Midbrain (tissue), 1 donor: ENCODE data around the gene TMEM273.

Experiments
- DNase-seq: peaks from one replicate; lab custom pipeline; 2025; lab: John Stamatoyannopoulos, UW

TMEM273 gene

GRCh38 chr10:49115796-49116508, 72.2 kb downstream of the TMEM273 start:
- DNase-seq: no peak

- DNase-seq: peak; percentile 63
Observed at GRCh38 chr10:49115015-49115795, 73.0 kb downstream of the TMEM273 start, which contains the start of gene VSTM4. Gene VSTM4, minus strand, starts transcription at chr10:49115522. Its CDS starts 37 bp downstream, at chr10:49115485.

GRCh38 chr10:49114718-49115014, 73.5 kb downstream of the TMEM273 start:
- no peak for DNase-seq

- DNase-seq: no peak
Observed at GRCh38 chr10:49113741-49114141, 74.5 kb downstream of the TMEM273 start.

GRCh38 chr10:49112851-49113250, 75.3 kb downstream of the TMEM273 start:
- DNase-seq: no peak

DNA sequence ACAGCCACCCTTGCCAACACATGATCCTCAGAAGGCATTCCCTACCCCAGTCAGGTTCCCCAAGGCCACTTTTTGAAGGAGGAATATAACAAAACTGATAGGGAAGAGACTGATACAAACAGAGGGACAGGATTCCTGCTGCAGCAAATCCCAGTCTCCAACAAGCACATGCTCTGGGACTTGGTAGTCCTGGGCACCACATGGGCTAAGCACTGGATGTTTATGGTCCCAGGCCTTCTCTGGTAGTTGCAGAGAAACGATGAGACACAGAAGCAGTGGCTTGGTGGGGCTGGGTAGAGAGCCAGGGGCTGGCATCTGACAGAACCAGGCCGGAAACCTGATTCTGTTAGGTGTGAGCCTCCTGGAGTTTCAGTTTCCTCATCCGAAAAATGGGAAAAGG, 76.1 kb downstream of the TMEM273 start:
- DNase-seq: no peak

DNA sequence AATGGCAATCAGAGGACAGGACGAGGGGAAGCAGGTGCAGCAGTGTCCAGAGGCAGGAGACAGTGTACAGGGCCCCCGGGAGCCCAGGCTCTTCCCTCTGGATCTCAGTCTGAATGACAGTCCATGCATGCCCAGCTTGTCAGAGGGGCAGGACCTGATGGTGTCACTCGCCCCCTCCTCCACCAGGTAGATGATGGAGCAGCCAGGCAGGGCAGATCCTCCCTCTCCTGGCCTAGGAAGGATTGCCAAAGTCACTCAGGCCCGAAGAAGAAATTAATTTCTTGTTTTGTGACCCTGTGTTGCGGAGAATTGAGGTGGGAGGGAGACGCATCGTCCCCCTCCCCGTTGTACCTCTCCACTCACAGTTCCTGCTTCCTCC, 76.9 kb downstream of the TMEM273 start:
- no peak for DNase-seq

DNA sequence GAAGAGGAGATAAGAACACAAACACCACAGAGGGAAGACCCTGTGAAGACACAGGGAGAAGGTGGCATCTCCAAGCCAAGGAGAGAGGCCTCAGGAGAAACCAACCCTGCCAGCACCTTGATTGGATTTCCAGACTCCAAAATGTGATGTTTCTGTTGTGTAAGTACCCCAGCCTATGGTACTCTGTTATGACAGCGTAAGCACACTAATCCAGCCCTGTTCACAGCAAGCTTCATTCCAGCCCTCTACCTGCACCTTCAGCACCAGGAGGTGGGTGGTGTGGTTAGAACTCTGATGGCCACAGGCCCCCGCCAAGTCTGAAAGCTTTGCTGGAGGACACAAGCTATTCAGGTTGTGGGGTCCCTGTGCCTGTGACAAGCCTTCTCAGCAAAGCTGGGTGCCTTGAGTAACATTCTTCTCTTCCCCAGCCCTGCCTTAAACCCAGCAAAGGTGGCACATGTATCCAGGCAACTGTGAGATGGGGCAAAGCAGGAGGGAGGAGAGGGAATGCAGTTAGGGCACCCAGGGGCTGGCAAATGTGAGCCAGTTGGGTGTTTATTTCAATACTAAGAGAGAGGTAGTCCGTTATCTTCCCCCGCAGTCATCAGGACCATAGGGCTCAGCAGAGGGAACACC, 77.4 kb downstream of the TMEM273 start:
- DNase-seq: no peak

DNA sequence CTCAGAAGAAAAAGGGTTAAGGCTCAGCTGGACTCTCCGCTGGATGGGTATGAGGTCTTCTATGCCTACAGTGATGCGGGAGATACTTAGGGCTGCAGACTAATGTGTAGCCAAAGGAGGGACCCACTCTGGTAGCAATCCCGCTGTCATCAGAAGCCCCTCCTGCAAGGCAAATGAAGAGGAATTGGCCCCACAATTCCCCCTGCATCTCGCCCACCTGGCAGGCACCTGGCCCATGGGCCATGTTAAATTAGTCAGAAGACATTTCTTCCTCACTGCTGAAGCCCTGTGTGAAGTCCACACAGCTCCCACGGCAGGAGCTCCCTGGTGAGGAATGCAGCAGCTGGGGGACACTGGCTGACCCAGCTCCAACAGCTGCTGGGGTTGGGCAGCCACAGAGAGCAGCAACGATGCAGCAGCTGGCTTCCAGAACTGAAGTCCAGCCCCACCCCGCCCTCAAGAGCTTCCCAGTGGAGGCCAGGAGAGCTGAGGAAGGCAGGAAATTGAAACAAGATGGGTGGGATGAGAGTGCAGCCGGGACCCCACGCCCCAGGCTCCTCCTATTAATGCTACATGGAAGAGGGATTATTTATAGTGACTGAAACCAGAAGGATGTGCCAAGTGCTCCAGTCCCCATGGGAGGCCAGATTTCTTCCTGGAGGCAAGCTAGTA, 78.4 kb downstream of the TMEM273 start:
- no peak for DNase-seq

GRCh38 chr10:49108656-49109055, 79.5 kb downstream of the TMEM273 start:
- no peak for DNase-seq

DNA sequence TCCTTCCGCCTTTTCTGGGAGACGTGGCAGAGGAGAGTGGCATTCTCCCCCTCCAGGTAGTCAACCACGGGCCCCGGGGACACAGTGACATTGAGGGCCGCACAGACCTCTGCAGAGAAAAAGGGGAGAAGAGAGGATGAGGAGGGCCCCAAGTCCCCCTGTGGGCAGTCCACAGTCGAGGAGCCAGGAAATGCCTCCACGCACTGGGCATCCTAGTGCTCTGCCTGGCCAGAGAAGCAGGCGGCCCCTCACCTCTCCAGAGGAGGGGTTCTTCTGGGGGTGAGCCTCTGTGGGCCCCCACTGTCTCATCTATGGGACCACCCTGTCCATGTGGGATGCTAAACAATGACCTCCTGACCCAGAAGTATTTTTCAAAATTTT, 80.3 kb downstream of the TMEM273 start:
- no peak for DNase-seq

GRCh38 chr10:49107111-49107886, 80.9 kb downstream of the TMEM273 start:
- no peak for DNase-seq

DNA sequence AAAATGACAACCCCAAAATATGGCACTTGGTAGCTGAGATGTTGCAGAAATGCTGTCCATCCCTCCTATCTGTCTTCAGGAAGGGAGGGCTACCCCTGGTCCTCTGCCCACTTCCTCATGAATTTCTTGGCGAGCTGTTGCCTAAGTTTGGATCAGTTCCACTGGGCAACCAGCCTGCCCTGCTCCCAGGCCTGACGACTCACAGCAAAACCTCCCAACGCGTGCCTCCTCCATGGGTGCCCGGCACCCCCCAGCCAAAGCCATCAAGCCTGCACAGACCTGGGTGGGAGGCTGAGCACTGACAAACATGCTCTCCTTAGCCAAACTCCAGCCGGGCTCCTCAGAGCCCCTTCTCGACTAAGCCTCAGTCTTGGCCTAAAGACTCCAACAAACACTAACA, 81.7 kb downstream of the TMEM273 start:
- peak; percentile 61 for DNase-seq

GRCh38 chr10:49105076-49105475, 83.1 kb downstream of the TMEM273 start:
- DNase-seq: no peak
